SK-N-SH (cell line): ENCODE results near the gene MARCHF5. TPM values are rescaled to one million over a fixed set of nuclear protein-coding genes. Genes with fewer than 3 reads are reported as not detected.

ENCODE experiments used
- CTCF ChIA-PET: fragments of 300-600, 350-600 bp; formaldehyde crosslinking; extraction: SDS; loops from one replicate; lab custom pipeline; 2021; lab: Yijun Ruan, JAX
- POLR2A ChIA-PET: fragments of 350-600 bp; sonication (Branson Sonifier 250); formaldehyde crosslinking; extraction: SDS; loops from one replicate; lab custom pipeline; 2020; ENCODE audit warnings: antibody characterized with exemption, inconsistent platforms; lab: Yijun Ruan, JAX
- DNase-seq: peaks from one replicate; pipeline ENCODE4 v3.0.0; 2012
- H2AFZ ChIP-seq: fragments of 200-600 bp; sonication (generic); 2 replicates; pipeline ENCODE4 v1.8.1; 2016; ENCODE audit warnings: antibody characterized with exemption, mild to moderate bottlenecking, low read depth
- H3F3A ChIP-seq: fragments of 200-600 bp; sonication (generic); replicated peaks from 2 replicates; pipeline ENCODE3; 2016; ENCODE audit warnings: antibody characterized with exemption, mild to moderate bottlenecking; ENCODE audit not compliant: insufficient read depth
- H3K27ac ChIP-seq, 2 experiments: fragments of 200-500 bp in 1 of 2; fragments of 200-600 bp in 1 of 2; sonication (Bioruptor generic) in 1 of 2; sonication (generic), shearing (Covaris generic) in 1 of 2; 2 replicates each; pipeline versions ENCODE4 v1.5.1 to v1.6.1; 2014 to 2016; ENCODE audit warnings: low read depth in 2 of 2, inconsistent platforms in 1 of 2, low read length in 1 of 2, mild to moderate bottlenecking in 1 of 2, mixed read lengths in 1 of 2
- H3K27me3 ChIP-seq: fragments of 200-600 bp; sonication (generic), shearing (Covaris generic); 2 replicates; pipeline ENCODE4 v1.6.1; 2016; ENCODE audit warnings: mixed run types; ENCODE audit not compliant: insufficient read depth
- H3K36me3 ChIP-seq, 2 experiments: fragments of 200-500 bp in 1 of 2; fragments of 200-600 bp in 1 of 2; sonication (Bioruptor generic) in 1 of 2; sonication (generic) in 1 of 2; replicated peaks in 1 of 2; 2 replicates each; pipeline versions ENCODE3 to v1.5.1; 2014 to 2016; ENCODE audit warnings: low read length in 1 of 2, mild to moderate bottlenecking in 1 of 2; ENCODE audit not compliant: insufficient read depth in 2 of 2, control insufficient read depth in 1 of 2
- H3K4me1 ChIP-seq, 2 experiments: fragments of 200-500 bp in 1 of 2; fragments of 200-600 bp in 1 of 2; sonication (Bioruptor generic) in 1 of 2; sonication (generic), shearing (Covaris generic) in 1 of 2; 2 replicates each; pipeline versions ENCODE4 v1.5.1 to v1.6.1; 2014 to 2016; ENCODE audit warnings: low read depth in 1 of 2, low read length in 1 of 2, mixed run types in 1 of 2; ENCODE audit not compliant: insufficient read depth in 2 of 2, control insufficient read depth in 1 of 2
- H3K4me2 ChIP-seq: fragments of 200-600 bp; sonication (generic), shearing (Covaris generic); 2 replicates; pipeline ENCODE4 v1.6.1; 2017; ENCODE audit warnings: mixed run types
- H3K4me3 ChIP-seq, 2 experiments: fragments of 200-500 bp in 1 of 2; fragments of 200-600 bp in 1 of 2; sonication (Bioruptor generic) in 1 of 2; sonication (generic), shearing (Covaris generic) in 1 of 2; 2 replicates each; pipeline versions ENCODE4 v1.5.1 to v1.8.1; 2014 to 2016; ENCODE audit warnings: low read depth in 2 of 2, inconsistent platforms in 1 of 2, low read length in 1 of 2, mild to moderate bottlenecking in 1 of 2, mixed read lengths in 1 of 2, moderate library complexity in 1 of 2
- H3K79me2 ChIP-seq: fragments of 200-600 bp; sonication (generic); 2 replicates; pipeline ENCODE4 v1.8.1; 2017; ENCODE audit warnings: mild to moderate bottlenecking; ENCODE audit not compliant: insufficient read depth
- H3K9ac ChIP-seq: fragments of 200-600 bp; sonication (generic); 2 replicates; pipeline ENCODE4 v1.6.1; 2017; ENCODE audit warnings: mixed run types
- H3K9me2 ChIP-seq: fragments of 200-600 bp; sonication (generic); 2 replicates; pipeline ENCODE4 v1.6.1; 2017; ENCODE audit warnings: mixed run types
- H3K9me3 ChIP-seq: fragments of 200-600 bp; sonication (generic); 2 replicates; pipeline ENCODE4 v1.6.1; 2017; ENCODE audit warnings: mixed run types, mild to moderate bottlenecking, moderate library complexity
- H4K20me1 ChIP-seq: fragments of 200-600 bp; sonication (generic); 2 replicates; pipeline ENCODE4 v1.6.1; 2017; ENCODE audit warnings: mild to moderate bottlenecking, mixed run types; ENCODE audit not compliant: insufficient read depth
- CTCF ChIP-seq: fragments of 200-600 bp; sonication (generic); IDR thresholded peaks from 2 replicates; pipeline ENCODE4 v1.6.1; 2017; ENCODE audit warnings: antibody characterized with exemption, mild to moderate bottlenecking, moderate library complexity
- EZH2phosphoT487 ChIP-seq: fragments of 200-600 bp; sonication (generic); IDR thresholded peaks from 2 replicates; pipeline ENCODE4 v1.6.1; 2017; ENCODE audit warnings: low read depth, mixed run types, mild to moderate bottlenecking, antibody characterized with exemption, moderate library complexity, borderline replicate concordance
- GATA2 ChIP-seq: sonication (generic); formaldehyde crosslinking; IDR thresholded peaks from 2 replicates; pipeline ENCODE4 v1.5.0; 2020; ENCODE audit warnings: mild to moderate bottlenecking, missing genetic modification reagents
- IRF3 ChIP-seq: fragments of 150-350 bp; IDR thresholded peaks from 2 replicates; pipeline ENCODE4 v1.6.1; 2016; ENCODE audit warnings: mild to moderate bottlenecking, low read depth, low read length
- MXI1 ChIP-seq: IDR thresholded peaks from 2 replicates; pipeline ENCODE4 v1.6.1; 2012; ENCODE audit warnings: mild to moderate bottlenecking, low read depth, low read length, improper control_type of control experiment
- RAD21 ChIP-seq: IDR thresholded peaks from 2 replicates; pipeline ENCODE4 v1.6.1; 2012; ENCODE audit warnings: mild to moderate bottlenecking, low read length
- TAF1 ChIP-seq: IDR thresholded peaks from 2 replicates; pipeline ENCODE4 v1.6.1; 2012; ENCODE audit warnings: low read depth, mild to moderate bottlenecking, low read length, moderate library complexity, borderline replicate concordance
- WGBS: methylation state at CpG from one replicate; pipeline ENCODE4 v1.1.6; 2017; ENCODE audit warnings: low lambda C conversion rate; 5-methylcytosine and 5-hydroxymethylcytosine counted together
- polyA plus RNA-seq, 3 experiments: library from polyadenylated mRNA; depleted of rRNA; stranded (reverse); fragments of >200 nt; gene quantifications; 2 replicates each; pipeline ENCODE4 v1.2.3, GENCODE V29; 2012
- TF ChIP-seq, protein P1 (sequence below): IDR thresholded peaks from 2 replicates; pipeline ENCODE4 v1.4.0; 2012; ENCODE audit warnings: low read depth
- TF ChIP-seq, protein P2 (sequence below): IDR thresholded peaks from 2 replicates; pipeline ENCODE4 v1.4.0; 2012; ENCODE audit warnings: low read depth, borderline replicate concordance

The MARCHF5 gene
- polyA plus RNA-seq, 1 of the 3 experiments (the other 2 are of a cell fraction), result 24.2 TPM

DNA sequence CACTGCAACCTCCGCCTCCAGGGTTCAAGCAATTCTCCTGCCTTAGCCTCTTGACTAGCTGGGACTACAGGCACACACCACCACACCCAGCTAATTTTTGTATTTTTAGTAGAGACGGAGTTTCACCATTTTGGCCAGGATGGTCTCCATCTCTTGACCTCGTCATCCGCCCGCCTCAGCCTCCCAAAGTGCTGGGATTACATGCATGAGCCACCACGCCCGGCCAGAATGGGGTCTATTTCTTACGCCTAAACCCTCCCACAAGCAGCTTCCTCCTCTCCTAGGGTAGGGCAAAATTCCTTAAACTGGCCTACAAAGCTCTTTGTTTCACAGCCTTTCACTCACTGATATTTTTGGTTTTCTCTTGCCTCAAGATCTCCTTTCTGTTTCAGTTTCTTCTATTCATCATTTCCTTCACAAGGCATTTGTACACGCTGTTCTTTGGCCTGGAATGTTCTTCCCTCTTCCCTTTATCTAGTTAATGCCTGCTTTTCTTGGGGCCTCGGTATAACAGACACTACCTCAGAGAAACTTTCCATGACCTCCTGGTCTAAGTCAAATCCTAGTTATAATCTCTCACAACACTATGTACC lies 6.8 kb upstream of the MARCHF5 start (continued):
- TF ChIP-seq GATA2, result no peak
- TF ChIP-seq, protein P1, sequence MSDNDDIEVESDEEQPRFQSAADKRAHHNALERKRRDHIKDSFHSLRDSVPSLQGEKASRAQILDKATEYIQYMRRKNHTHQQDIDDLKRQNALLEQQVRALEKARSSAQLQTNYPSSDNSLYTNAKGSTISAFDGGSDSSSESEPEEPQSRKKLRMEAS, result no peak
- TF ChIP-seq, protein P2, sequence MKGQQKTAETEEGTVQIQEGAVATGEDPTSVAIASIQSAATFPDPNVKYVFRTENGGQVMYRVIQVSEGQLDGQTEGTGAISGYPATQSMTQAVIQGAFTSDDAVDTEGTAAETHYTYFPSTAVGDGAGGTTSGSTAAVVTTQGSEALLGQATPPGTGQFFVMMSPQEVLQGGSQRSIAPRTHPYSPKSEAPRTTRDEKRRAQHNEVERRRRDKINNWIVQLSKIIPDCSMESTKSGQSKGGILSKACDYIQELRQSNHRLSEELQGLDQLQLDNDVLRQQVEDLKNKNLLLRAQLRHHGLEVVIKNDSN, result no peak
- no peak for TF ChIP-seq IRF3
- no peak for TF ChIP-seq CTCF
- TF ChIP-seq TAF1, result no peak
- TF ChIP-seq EZH2phosphoT487, result no peak

DNA sequence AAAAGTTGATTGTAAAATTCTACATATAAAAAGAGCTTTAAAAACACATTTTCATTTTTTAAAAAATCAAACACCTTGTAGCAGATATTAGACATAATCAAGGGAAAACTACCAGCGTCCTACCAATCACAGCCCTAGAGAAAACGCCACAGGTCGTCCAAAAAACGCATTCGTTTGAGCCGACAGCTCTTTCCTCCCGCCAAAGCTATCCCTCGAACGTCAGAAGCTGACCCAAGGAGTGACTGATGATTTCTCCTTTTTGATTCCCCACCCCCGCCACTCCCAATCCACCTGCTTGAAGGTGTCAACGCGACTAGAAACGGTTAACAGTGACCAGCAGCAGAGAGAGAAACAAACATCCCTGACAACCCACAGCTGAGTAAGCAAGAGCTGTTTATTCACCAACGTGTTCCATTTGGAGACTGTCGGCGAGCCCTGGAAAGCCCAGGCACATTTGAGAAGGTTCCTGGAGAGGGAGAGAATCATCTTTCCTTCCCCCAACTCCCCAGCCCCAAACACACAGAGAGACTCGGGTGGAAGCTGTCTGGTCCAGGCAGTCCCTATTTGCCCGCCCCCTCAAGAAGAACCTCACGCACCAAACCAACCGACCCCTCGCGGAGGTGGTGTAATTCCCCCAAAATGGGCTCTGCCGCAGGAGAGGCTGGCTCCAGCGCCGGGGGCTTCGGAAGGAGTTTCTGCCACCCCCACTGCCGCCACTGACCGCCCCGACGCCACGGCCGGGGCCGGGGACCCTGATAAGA lies 711 bp upstream of the MARCHF5 start:
- peak overlapping the region; percentile 74 to 87 for H3K27ac ChIP-seq
- peaks cover 28% of the 10 kb centered on the region for H4K20me1 ChIP-seq
- WGBS, result 2% methylated on average over 19 of the region's 33 CpGs
- H3K27me3 ChIP-seq, result no peaks in the 10 kb centered on the region
- peak overlapping the region; percentile 95 for H2AFZ ChIP-seq
- peaks cover 7 to 14% of the 10 kb centered on the region in 2 experiments for H3K36me3 ChIP-seq
- H3K4me3 ChIP-seq, result peak overlapping the region; percentile 95 to 98
- ChIA-PET POLR2A (interaction anchor here (1.1 to 1.6 kb wide), 3 partner anchors 37 to 50 kb away, joined by 5 to 7 read pairs (median 6); no protein-coding TSS in a partner anchor), CTCF (interaction anchor here (0.7 to 4.1 kb wide), 15 partner anchors 10 to 216 kb away, joined by 3 to 51 read pairs (median 4); no protein-coding TSS in a partner anchor)
- H3K9me3 ChIP-seq, result no peaks in the 10 kb centered on the region
- TF ChIP-seq, protein P1, result peak; percentile 12; the same call in 1 of the 2 replicates
- TF ChIP-seq RAD21, result no peak
- peak; percentile 62; the same call in 1 of the 2 replicates for TF ChIP-seq MXI1
- no peaks in the 10 kb centered on the region for H3K9me2 ChIP-seq
- peaks cover 61% of the 10 kb centered on the region for H3K79me2 ChIP-seq
- peak overlapping the region; percentile 83 for H3K4me2 ChIP-seq
- peak overlapping the region; percentile 85 for H3K9ac ChIP-seq
- peaks cover 4% of the 10 kb centered on the region in 2 experiments; a peak in 2 of 4 replicates for H3K4me1 ChIP-seq
- H3F3A ChIP-seq, result peaks cover 13% of the 10 kb centered on the region
- DNase-seq, result no peak
